Measurements from ENCODE around the gene GIGYF1. TPM values are rescaled to one million over a fixed set of nuclear protein-coding genes. Genes with fewer than 3 reads are reported as not detected.
"Not testable (repeated sequence)": the region's sequence is repeated elsewhere in the genome, so short reads cannot be mapped to it uniquely, and the experiment has no call there.

GIGYF1 gene
- total RNA-seq, 1 donor from 2014 or later = 52.2 TPM

GRCh38 chr7:100721505-100721812, 27.4 kb upstream of the GIGYF1 start:
- H3K27ac Mint-ChIP-seq = no peak overlapping the region
- no peaks in the 10 kb centered on the region for H3K9me3 Mint-ChIP-seq
- intact Hi-C loops (cut with micrococcal nuclease) = loop anchor here (10.0 kb wide), 1 partner anchor 63 kb away; no protein-coding TSS in a partner anchor
- peaks cover 6% of the 10 kb centered on the region for H3K4me1 Mint-ChIP-seq
- H3K36me3 Mint-ChIP-seq (ENCODE audit: low read depth) = no peaks in the 10 kb centered on the region
- DNase-seq = no peak
- no peak overlapping the region for H3K4me3 Mint-ChIP-seq
- H3K27me3 Mint-ChIP-seq = peaks cover 46% of the 10 kb centered on the region

- peaks cover 45% of the 10 kb centered on the region for H3K27me3 Mint-ChIP-seq
- H3K4me3 Mint-ChIP-seq = no peak overlapping the region
- no peaks in the 10 kb centered on the region for H3K9me3 Mint-ChIP-seq
- H3K27ac Mint-ChIP-seq = no peak overlapping the region
- intact Hi-C loops (cut with micrococcal nuclease) = loop anchor here (10.0 kb wide), 1 partner anchor 64 kb away; no protein-coding TSS in a partner anchor
- DNase-seq = no peak
- H3K4me1 Mint-ChIP-seq = peaks cover 6% of the 10 kb centered on the region
- H3K36me3 Mint-ChIP-seq (ENCODE audit: low read depth) = no peaks in the 10 kb centered on the region
These were observed 26.8 kb upstream of the GIGYF1 start for GRCh38 chr7:100720671-100721504.

- H3K9me3 Mint-ChIP-seq = no peaks in the 10 kb centered on the region
- H3K27me3 Mint-ChIP-seq = peaks cover 45% of the 10 kb centered on the region
- H3K4me3 Mint-ChIP-seq = no peak within 1 kb of the TSS
- H3K4me1 Mint-ChIP-seq = peaks cover 3% of the 10 kb centered on the region
- no peaks in the 10 kb centered on the region for H3K36me3 Mint-ChIP-seq (ENCODE audit: low read depth)
- DNase-seq = no peak
- H3K27ac Mint-ChIP-seq = no peak within 1 kb of the TSS
- intact Hi-C loops (cut with micrococcal nuclease) = loop anchor here (10.0 kb wide), 1 partner anchor 65 kb away; no protein-coding TSS in a partner anchor
These were observed 26.2 kb upstream of the GIGYF1 start, which contains the start of gene EPO for GRCh38 chr7:100720279-100720670. Gene EPO, plus strand, starts transcription at chr7:100720468. Its CDS starts 513 bp downstream, at chr7:100720981.

- peaks cover 43% of the 10 kb centered on the region for H3K27me3 Mint-ChIP-seq
- H3K4me1 Mint-ChIP-seq = no peaks in the 10 kb centered on the region
- no peaks in the 10 kb centered on the region for H3K36me3 Mint-ChIP-seq (ENCODE audit: low read depth)
- H3K27ac Mint-ChIP-seq = no peak overlapping the region
- H3K4me3 Mint-ChIP-seq = no peak overlapping the region
- no peaks in the 10 kb centered on the region for H3K9me3 Mint-ChIP-seq
- no peak for DNase-seq
- intact Hi-C loops (cut with micrococcal nuclease) = loop anchor here (10.0 kb wide), 1 partner anchor 65 kb away; no protein-coding TSS in a partner anchor
These were observed 25.7 kb upstream of the GIGYF1 start for GRCh38 chr7:100719523-100720278.

GRCh38 chr7:100717073-100717472, 23.0 kb upstream of the GIGYF1 start:
- intact Hi-C loops (cut with micrococcal nuclease); H3K36me3 Mint-ChIP-seq (ENCODE audit: low read depth); H3K4me1 Mint-ChIP-seq; H3K9me3 Mint-ChIP-seq; DNase-seq; H3K27ac Mint-ChIP-seq; H3K4me3 Mint-ChIP-seq: not testable (repeated sequence)
- peaks cover 30% of the 10 kb centered on the region for H3K27me3 Mint-ChIP-seq

- H3K36me3 Mint-ChIP-seq (ENCODE audit: low read depth) = no peaks in the 10 kb centered on the region
- H3K27ac Mint-ChIP-seq = no peak overlapping the region
- no peaks in the 10 kb centered on the region for H3K4me1 Mint-ChIP-seq
- DNase-seq = no peak
- intact Hi-C loops (cut with micrococcal nuclease) = no loop called here
- peaks cover 15% of the 10 kb centered on the region for H3K27me3 Mint-ChIP-seq
- no peak overlapping the region for H3K4me3 Mint-ChIP-seq
- H3K9me3 Mint-ChIP-seq = no peaks in the 10 kb centered on the region
These were observed 20.7 kb upstream of the GIGYF1 start for GRCh38 chr7:100714725-100715124.

- Mint-ChIP-seq H3K9me3 (no peaks in the 10 kb centered on the region), H3K27me3 (no peaks in the 10 kb centered on the region), H3K4me1 (peaks cover 10% of the 10 kb centered on the region), H3K4me3 (no peak overlapping the region), H3K27ac (no peak overlapping the region), H3K36me3 (ENCODE audit: low read depth) (peaks cover 16% of the 10 kb centered on the region)
- no peak for DNase-seq
- intact Hi-C loops (cut with micrococcal nuclease) = no loop called here
These were observed 17.3 kb upstream of the GIGYF1 start for GRCh38 chr7:100711369-100711768.

GRCh38 chr7:100710452-100710851, 16.4 kb upstream of the GIGYF1 start:
- Mint-ChIP-seq H3K36me3 (ENCODE audit: low read depth) (peaks cover 21% of the 10 kb centered on the region), H3K27me3 (no peaks in the 10 kb centered on the region), H3K4me1 (peaks cover 13% of the 10 kb centered on the region), H3K27ac (no peak overlapping the region), H3K9me3 (no peaks in the 10 kb centered on the region), H3K4me3 (no peak overlapping the region)
- intact Hi-C loops (cut with micrococcal nuclease) = no loop called here
- DNase-seq = no peak

- Mint-ChIP-seq H3K27ac (no peak overlapping the region), H3K27me3 (no peaks in the 10 kb centered on the region), H3K9me3 (no peaks in the 10 kb centered on the region), H3K4me3 (no peak overlapping the region), H3K36me3 (ENCODE audit: low read depth) (peaks cover 21% of the 10 kb centered on the region), H3K4me1 (peaks cover 13% of the 10 kb centered on the region)
- intact Hi-C loops (cut with micrococcal nuclease) = loop anchor here (5.0 kb wide), 1 partner anchor 96 kb away; the partner anchor contains the start of gene MOSPD3
- DNase-seq = no peak
These were observed 14.3 kb upstream of the GIGYF1 start for GRCh38 chr7:100708395-100708794.

GRCh38 chr7:100706672-100707311, 12.7 kb upstream of the GIGYF1 start:
- peak overlapping the region; percentile 98 for H3K27ac Mint-ChIP-seq
- intact Hi-C loops (cut with micrococcal nuclease) = loop anchor here (1.0 to 5.0 kb wide), 3 partner anchors 33 to 120 kb away; partner anchors contain the start of genes FBXO24, GNB2, LRCH4 and MOSPD3
- H3K27me3 Mint-ChIP-seq = no peaks in the 10 kb centered on the region
- H3K4me1 Mint-ChIP-seq = peaks cover 13% of the 10 kb centered on the region
- no peaks in the 10 kb centered on the region for H3K9me3 Mint-ChIP-seq
- peaks cover 21% of the 10 kb centered on the region for H3K36me3 Mint-ChIP-seq (ENCODE audit: low read depth)
- H3K4me3 Mint-ChIP-seq = peak overlapping the region; percentile 99
- DNase-seq = no peak

- peak; percentile 100 for DNase-seq
- H3K4me3 Mint-ChIP-seq = peak within 1 kb of the TSS; percentile 99
- intact Hi-C loops (cut with micrococcal nuclease) = loop anchor here (1.0 to 5.0 kb wide), 7 partner anchors 9 to 146 kb away; partner anchors contain the start of genes FBXO24, GNB2, LRCH4 and MOSPD3
- peaks cover 21% of the 10 kb centered on the region for H3K36me3 Mint-ChIP-seq (ENCODE audit: low read depth)
- H3K4me1 Mint-ChIP-seq = peaks cover 13% of the 10 kb centered on the region
- H3K27me3 Mint-ChIP-seq = peaks cover 7% of the 10 kb centered on the region
- H3K9me3 Mint-ChIP-seq = no peaks in the 10 kb centered on the region
- H3K27ac Mint-ChIP-seq = peak within 1 kb of the TSS; percentile 98
These were observed 12.0 kb upstream of the GIGYF1 start, which contains the start of gene POP7 for GRCh38 chr7:100705753-100706671. Gene POP7, plus strand, starts transcription at chr7:100706121. Its CDS starts 710 bp downstream, at chr7:100706831.

GRCh38 chr7:100705320-100705752, 11.3 kb upstream of the GIGYF1 start:
- Mint-ChIP-seq H3K27ac (peak overlapping the region; percentile 98), H3K4me1 (peaks cover 13% of the 10 kb centered on the region), H3K9me3 (no peaks in the 10 kb centered on the region), H3K27me3 (peaks cover 7% of the 10 kb centered on the region), H3K36me3 (ENCODE audit: low read depth) (peaks cover 21% of the 10 kb centered on the region), H3K4me3 (peak overlapping the region; percentile 99)
- intact Hi-C loops (cut with micrococcal nuclease) = loop anchor here (1.0 to 5.0 kb wide), 5 partner anchors 8 to 147 kb away; partner anchors contain the start of genes MOSPD3 and SLC12A9
- DNase-seq = peak; percentile 95
